GM13977 (cell line): ENCODE data around the gene ALX1.
"Not testable (repeated sequence)": the region's sequence is repeated elsewhere in the genome, so short reads cannot be mapped to it uniquely, and the experiment has no call there.

Source experiments
- DNase-seq: peaks from one replicate; pipeline ENCODE4 v3.0.0; 2012; ENCODE audit warnings: low spot score
- in situ Hi-C: fragments of 300-500 bp; cut with MboI; formaldehyde crosslinking; loops from one replicate; pipeline ENCODE4 v1.12.0; 2022; ENCODE audit warnings: low sequenced_read_pairs, low pct_unique_long_range_greater_than_20kb, mixed read lengths, inconsistent platforms; ENCODE audit not compliant: unreplicated experiment
- TF ChIP-seq, protein P1 (sequence below): IDR thresholded peaks from 2 replicates; pipeline ENCODE4 v1.5.1; 2012; ENCODE audit warnings: mild to moderate bottlenecking, control low read depth; ENCODE audit not compliant: insufficient read depth; ENCODE audit errors: extremely low read depth, missing control alignments

Gene ALX1

DNA sequence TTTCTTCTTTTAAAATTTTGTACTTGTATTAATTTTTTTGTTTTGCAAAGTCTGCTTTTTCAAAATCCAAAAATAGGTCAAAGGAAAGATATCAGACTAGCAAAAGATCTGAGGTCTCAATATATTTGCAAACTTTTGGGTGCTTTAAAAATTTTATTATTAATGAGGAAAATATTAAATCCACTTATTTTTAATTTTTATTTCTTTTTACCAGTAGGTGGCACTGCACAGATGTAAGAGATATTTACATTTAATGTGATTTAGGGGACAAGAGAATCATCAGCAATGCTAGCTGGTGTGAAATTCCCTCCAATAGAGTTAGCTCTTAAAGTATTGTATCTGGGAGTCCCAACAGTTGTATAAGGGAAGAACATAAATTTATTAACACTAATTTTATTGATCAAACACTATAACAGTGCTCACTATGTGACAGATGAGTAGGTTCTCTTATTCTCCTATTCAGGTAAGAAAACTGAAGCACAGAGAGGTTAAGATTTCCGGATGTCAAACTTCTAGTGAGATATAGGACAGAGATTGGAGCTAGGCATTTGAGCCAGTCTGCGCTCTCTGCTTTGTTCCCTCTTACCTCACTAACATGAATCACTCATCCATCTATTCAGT lies 30.5 kb downstream of the ALX1 start:
- TF ChIP-seq, protein P1, sequence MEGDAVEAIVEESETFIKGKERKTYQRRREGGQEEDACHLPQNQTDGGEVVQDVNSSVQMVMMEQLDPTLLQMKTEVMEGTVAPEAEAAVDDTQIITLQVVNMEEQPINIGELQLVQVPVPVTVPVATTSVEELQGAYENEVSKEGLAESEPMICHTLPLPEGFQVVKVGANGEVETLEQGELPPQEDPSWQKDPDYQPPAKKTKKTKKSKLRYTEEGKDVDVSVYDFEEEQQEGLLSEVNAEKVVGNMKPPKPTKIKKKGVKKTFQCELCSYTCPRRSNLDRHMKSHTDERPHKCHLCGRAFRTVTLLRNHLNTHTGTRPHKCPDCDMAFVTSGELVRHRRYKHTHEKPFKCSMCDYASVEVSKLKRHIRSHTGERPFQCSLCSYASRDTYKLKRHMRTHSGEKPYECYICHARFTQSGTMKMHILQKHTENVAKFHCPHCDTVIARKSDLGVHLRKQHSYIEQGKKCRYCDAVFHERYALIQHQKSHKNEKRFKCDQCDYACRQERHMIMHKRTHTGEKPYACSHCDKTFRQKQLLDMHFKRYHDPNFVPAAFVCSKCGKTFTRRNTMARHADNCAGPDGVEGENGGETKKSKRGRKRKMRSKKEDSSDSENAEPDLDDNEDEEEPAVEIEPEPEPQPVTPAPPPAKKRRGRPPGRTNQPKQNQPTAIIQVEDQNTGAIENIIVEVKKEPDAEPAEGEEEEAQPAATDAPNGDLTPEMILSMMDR, result peak; percentile 10
- no peak for DNase-seq
- in situ Hi-C loops, result no loop called here

DNA sequence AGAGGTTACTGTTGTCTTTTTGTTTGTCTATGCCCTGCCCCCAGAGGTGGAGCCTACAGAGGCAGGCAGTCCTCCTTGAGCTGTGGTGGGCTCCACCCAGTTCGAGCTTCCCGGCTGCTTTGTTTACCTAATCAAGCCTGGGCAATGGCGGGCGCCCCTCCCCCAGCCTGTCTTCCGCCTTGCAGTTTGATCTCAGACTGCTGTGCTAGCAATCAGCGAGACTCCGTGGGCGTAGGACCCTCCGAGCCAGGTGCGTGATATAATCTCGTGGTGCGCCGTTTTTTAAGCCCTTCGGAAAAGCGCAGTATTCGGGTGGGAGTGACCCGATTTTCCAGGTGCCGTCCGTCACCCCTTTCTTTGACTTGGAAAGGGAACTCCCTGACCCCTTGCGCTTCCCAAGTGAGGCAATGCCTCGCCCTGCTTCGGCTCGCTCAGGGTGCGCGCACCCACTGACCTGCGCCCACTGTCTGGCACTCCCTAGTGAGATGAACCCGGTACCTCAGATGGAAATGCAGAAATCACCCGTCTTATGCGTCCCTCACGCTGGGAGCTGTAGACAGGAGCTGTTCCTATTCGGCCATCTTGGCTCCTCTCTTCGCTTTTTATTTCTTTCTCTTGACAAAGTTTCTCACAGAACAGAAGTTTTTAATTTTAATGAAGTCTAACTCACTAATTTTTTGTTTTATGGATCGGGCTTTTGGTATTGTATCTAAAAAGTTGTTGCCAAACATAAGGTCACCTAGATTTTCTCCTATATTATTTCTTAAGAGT lies 38.0 kb downstream of the ALX1 start:
- DNase-seq, in situ Hi-C loops: not testable (repeated sequence)

DNA sequence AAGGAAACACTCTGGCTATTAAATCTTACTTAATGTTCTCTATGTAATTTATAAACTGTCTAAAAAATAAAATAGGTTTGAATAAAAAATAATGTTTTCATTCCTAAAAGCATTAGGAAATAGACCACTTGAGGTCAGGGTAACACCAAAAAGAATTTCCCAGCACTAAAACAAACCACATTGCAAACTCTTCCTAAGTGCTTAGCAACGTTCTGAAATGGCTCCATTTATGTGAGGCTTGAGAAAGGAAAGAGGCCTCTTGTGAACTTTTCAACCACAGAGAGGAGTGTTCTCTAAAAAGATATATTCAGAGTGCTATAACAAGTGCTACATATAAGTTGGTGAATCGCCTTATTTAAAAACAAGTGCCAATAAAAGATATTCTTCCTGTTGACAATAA lies 42.7 kb downstream of the ALX1 start:
- in situ Hi-C loops, result no loop called here

DNA sequence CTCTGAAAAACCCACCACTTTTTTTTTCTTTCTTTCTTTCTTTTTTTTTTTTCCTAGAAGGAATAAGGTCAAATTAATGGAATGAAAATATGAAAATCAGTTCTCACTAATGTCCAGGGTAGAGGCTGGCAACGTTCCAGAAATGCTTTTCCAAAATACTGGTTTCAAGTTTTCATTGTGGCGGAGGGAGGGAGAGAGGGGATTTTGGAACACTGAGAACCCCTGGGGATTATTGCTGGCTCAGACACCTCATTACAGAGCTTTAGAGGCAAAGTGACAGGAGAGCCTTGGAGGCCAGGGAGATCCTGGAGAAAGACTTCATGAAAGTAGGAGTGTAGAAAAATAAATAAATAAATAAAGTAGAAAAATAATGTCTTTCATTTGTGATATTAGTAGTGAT lies 45.4 kb downstream of the ALX1 start:
- in situ Hi-C loops, result no loop called here
- TF ChIP-seq, protein P1, result no peak
- DNase-seq, result no peak

More for the DNA sequence above, 42.7 kb downstream of the ALX1 start:
- TF ChIP-seq, protein P1, result no peak
- peak; percentile 27 for DNase-seq

DNA sequence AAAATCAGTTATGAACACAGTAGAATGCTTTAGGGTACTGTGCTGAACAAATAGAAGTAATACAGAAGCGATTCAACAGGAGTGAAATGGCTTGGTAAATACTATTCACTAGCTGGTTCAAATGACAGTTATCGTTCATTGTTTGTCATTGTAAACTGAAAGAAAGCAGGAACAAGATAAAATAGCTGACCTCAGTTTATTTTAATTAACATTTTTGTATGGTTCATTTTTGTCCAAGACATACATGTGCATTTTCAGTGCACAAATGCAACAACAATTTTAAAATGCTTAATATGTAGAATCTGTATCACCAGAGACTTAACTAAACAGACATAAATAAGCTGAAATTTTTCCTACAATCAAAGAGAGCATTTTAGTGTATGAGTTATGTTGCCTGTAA lies 49.9 kb downstream of the ALX1 start:
- in situ Hi-C loops, result no loop called here
- TF ChIP-seq, protein P1, result no peak

DNA sequence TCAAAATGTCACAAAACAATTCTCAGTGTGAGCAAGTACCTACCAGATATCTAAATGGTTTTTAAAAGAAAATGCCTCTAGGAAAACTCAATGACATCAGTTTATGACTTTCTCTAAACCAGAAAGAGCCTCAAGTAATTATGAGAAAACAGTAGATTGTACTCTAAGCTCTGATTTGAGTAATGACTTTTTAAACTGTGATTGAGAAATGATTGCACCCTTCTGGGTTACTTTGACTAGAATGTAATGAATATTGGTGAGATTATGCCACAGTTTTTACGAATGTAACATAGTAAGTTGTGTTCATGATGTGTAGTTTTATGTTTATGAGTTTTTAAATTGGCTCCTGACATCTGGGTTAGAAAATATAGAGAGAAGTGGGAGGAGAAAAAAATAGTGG lies 68.8 kb downstream of the ALX1 start:
- TF ChIP-seq, protein P1, result no peak
- in situ Hi-C loops, result no loop called here
- DNase-seq, result no peak

More for the DNA sequence above, 49.9 kb downstream of the ALX1 start:
- no peak for DNase-seq

DNA sequence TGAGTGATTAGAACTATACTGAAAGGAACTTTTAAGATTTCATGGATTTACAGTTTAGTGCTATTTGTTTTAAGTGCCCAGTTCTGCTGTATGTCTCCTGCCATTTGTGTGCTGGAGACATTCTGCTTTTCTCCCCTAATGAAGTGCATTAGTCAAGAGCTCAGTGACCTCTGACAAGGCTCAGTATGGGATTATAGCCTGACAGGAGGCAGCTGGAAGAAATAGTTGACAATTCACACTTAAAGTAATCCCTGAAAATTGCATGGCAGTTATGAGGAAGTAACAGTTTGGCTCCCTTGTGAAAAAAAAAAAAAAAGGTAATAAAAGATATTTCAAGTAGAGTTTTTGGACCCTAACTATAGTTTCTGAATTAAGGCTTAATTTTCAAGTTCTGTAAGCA lies 70.3 kb downstream of the ALX1 start:
- TF ChIP-seq, protein P1, result no peak
- no peak for DNase-seq
- in situ Hi-C loops, result no loop called here
